K562 (cell line): ENCODE measurements around the gene OR1I1. TPM values are rescaled to one million over a fixed set of nuclear protein-coding genes. Genes with fewer than 3 reads are reported as not detected.

ENCODE experiments used
- CBX5 ChIP-seq: IDR thresholded peaks from 2 replicates; pipeline ENCODE4 v1.6.1; 2014; ENCODE audit warnings: low read depth, borderline replicate concordance
- CREM ChIP-seq: IDR thresholded peaks from 2 replicates; pipeline ENCODE4 v1.6.1; 2014; ENCODE audit warnings: antibody characterized with exemption, low read depth
- ETV1 ChIP-seq: fragments of 450-650 bp; conservative IDR thresholded peaks from 2 replicates; pipeline ENCODE4 v1.6.1; 2016; ENCODE audit warnings: missing genetic modification characterization, control low read depth, low read depth, missing compliant biosample characterization
- HNRNPL ChIP-seq: fragments of 200-400 bp; formaldehyde crosslinking; IDR thresholded peaks from 2 replicates; pipeline ENCODE4 v1.6.1; 2017; ENCODE audit warnings: low read depth, mild to moderate bottlenecking, low read length
- KAT8 ChIP-seq: fragments of 450-650 bp; IDR thresholded peaks from 2 replicates; pipeline ENCODE4 v1.6.1; 2016; ENCODE audit warnings: low read depth, mild to moderate bottlenecking
- MAFG ChIP-seq: fragments of 450-650 bp; conservative IDR thresholded peaks from 2 replicates; pipeline ENCODE4 v1.6.1; 2016; ENCODE audit warnings: missing genetic modification characterization, missing compliant biosample characterization
- NCOA4 ChIP-seq: fragments of 450-650 bp; IDR thresholded peaks from 2 replicates; pipeline ENCODE4 v1.6.1; 2018; ENCODE audit warnings: mild to moderate bottlenecking; ENCODE audit not compliant: partially characterized antibody
- NR2F6 ChIP-seq: fragments of 450-650 bp; formaldehyde crosslinking; IDR thresholded peaks from 2 replicates; pipeline ENCODE4 v1.4.0; 2020; ENCODE audit warnings: mild to moderate bottlenecking
- NR4A1 ChIP-seq, 2 experiments: fragments of 250-450 bp in 1 of 2; fragments of 450-650 bp in 1 of 2; sonication (Bioruptor Pico) in 1 of 2; IDR thresholded peaks; 2 replicates each; pipeline versions ENCODE4 v1.4.0 to v1.6.1; 2016 to 2020; ENCODE audit warnings: mild to moderate bottlenecking in 2 of 2, missing compliant biosample characterization in 1 of 2, missing genetic modification characterization in 1 of 2, moderate library complexity in 1 of 2
- RBM22 ChIP-seq: fragments of 200-400 bp; formaldehyde crosslinking; IDR thresholded peaks from 2 replicates; pipeline ENCODE4 v1.6.1; 2018; ENCODE audit warnings: low read length, low read depth; ENCODE audit not compliant: poor library complexity, severe bottlenecking
- SP2 ChIP-seq: IDR thresholded peaks from 2 replicates; pipeline ENCODE4 v1.6.1; 2011; ENCODE audit warnings: mild to moderate bottlenecking, low read depth, low read length, moderate library complexity; ENCODE audit not compliant: poor library complexity, severe bottlenecking; ENCODE audit errors: extremely low read depth
- SRSF9 ChIP-seq: fragments of 200-400 bp; formaldehyde crosslinking; IDR thresholded peaks from 2 replicates; pipeline ENCODE4 v1.6.1; 2017; ENCODE audit warnings: low read depth, low read length, borderline replicate concordance
- ZNF324 ChIP-seq: fragments of 250-450 bp; sonication (Bioruptor Pico); IDR thresholded peaks from 2 replicates; pipeline ENCODE4 v1.4.0; 2020; ENCODE audit warnings: mild to moderate bottlenecking
- ZNF785 ChIP-seq: fragments of 250-450 bp; sonication (Bioruptor Pico); IDR thresholded peaks from 2 replicates; pipeline ENCODE4 v1.4.0; 2020; ENCODE audit warnings: mild to moderate bottlenecking
- polyA plus RNA-seq, 8 experiments: library from polyadenylated mRNA; depleted of rRNA in 4 of 8; stranded (reverse) in 5 of 8; unstranded in 3 of 8; fragments of >200 nt; fragmentation: Nextera tagmentation in 2 of 8; fragmentation: Illumina TruSeq in 1 of 8; extraction: Ambion mirVana in 2 of 8; extraction: Trizol in 1 of 8; gene quantifications; 2 replicates each; pipeline versions ENCODE4 v1.2.1 to v1.2.3, GENCODE V29; 2011 to 2014; ENCODE audit warnings: inconsistent platforms in 1 of 8, missing spikeins in 1 of 8
- total RNA-seq, 7 experiments: library from RNA; depleted of rRNA in 6 of 7; stranded (reverse); fragments of >200 nt in 6 of 7; fragmentation: Illumina TruSeq in 2 of 7; extraction: Trizol in 2 of 7; gene quantifications; 2 replicates each; pipeline versions ENCODE4 v1.2.1 to v1.2.3, GENCODE V29; 2011 to 2021; ENCODE audit warnings: low replicate concordance in 1 of 7
- TF ChIP-seq, protein P1 (sequence below): sonication (generic); formaldehyde crosslinking; IDR thresholded peaks from 2 replicates; pipeline ENCODE4 v1.8.0; 2022; ENCODE audit warnings: mild to moderate bottlenecking, missing genetic modification reagents, borderline replicate concordance
- TF ChIP-seq, protein P2 (sequence below): fragments of 450-650 bp; IDR thresholded peaks from 2 replicates; pipeline ENCODE4 v1.6.1; 2016
- TF ChIP-seq, protein P3 (sequence below): IDR thresholded peaks from 2 replicates; pipeline ENCODE4 v1.6.1; 2014; ENCODE audit warnings: antibody characterized with exemption

OR1I1 gene
- total and polyA plus RNA-seq, 9 of the 15 experiments (the other 6 are each of a cell fraction or from before 2014, with no cell fraction given): not detected

DNA sequence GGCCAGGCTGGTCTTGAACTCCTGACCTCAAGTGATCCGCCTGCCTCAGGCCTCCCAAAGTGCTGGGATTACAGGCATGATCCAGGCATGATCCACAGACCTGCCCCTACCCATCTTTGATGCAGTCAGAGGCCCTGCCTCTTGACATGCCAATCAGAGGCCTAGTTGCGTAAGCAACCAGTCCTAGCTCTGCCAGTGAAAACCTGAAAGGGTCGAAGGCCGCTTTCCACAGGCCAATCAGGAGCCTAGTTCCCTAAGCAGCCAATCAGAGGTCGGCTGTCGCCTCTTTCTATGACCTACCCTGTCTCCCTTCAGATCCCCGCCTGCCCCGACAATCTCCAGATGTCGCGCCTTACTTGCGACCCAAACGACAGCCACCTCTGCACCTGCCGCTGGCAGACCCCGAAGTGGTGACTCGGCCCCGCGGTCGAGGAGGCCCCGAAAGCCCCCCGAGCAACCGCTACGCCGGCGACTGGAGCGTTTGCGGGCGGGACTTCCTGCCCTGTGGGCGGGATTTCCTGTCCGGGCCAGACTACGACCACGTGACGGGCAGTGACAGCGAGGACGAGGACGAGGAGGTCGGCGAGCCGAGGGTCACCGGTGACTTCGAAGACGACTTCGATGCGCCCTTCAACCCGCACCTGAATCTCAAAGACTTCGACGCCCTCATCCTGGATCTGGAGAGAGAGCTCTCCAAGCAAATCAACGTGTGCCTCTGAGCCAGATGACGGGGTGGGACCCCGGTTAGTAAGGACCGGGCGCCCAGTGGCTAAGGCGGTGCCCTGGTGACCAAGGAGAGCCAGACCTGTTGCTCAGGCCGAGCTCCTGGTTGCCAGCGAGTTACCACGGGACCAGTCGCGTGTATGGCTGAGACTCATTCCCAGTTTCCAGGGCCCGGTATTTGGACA is 31.5 kb downstream of the OR1I1 start (continued):
- TF ChIP-seq, protein P1, sequence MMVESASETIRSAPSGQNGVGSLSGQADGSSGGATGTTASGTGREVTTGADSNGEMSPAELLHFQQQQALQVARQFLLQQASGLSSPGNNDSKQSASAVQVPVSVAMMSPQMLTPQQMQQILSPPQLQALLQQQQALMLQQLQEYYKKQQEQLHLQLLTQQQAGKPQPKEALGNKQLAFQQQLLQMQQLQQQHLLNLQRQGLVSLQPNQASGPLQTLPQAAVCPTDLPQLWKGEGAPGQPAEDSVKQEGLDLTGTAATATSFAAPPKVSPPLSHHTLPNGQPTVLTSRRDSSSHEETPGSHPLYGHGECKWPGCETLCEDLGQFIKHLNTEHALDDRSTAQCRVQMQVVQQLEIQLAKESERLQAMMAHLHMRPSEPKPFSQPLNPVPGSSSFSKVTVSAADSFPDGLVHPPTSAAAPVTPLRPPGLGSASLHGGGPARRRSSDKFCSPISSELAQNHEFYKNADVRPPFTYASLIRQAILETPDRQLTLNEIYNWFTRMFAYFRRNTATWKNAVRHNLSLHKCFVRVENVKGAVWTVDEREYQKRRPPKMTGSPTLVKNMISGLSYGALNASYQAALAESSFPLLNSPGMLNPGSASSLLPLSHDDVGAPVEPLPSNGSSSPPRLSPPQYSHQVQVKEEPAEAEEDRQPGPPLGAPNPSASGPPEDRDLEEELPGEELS (CRISPR knock-in tag): no peak
- TF ChIP-seq, protein P2, sequence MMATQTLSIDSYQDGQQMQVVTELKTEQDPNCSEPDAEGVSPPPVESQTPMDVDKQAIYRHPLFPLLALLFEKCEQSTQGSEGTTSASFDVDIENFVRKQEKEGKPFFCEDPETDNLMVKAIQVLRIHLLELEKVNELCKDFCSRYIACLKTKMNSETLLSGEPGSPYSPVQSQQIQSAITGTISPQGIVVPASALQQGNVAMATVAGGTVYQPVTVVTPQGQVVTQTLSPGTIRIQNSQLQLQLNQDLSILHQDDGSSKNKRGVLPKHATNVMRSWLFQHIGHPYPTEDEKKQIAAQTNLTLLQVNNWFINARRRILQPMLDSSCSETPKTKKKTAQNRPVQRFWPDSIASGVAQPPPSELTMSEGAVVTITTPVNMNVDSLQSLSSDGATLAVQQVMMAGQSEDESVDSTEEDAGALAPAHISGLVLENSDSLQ: peak; percentile 61
- TF ChIP-seq ZNF324 (CRISPR knock-in tag) (no peak), SRSF9 (no peak), ETV1 (no peak), RBM22 (no peak), HNRNPL (no peak), KAT8 (no peak), MAFG (tag) (no peak), ZNF785 (CRISPR knock-in tag) (no peak), CBX5 (no peak), NR4A1 (CRISPR knock-in tag; IDR thresholded peaks at IDR 0.05) (no peak), NR4A1 (tag; IDR thresholded peaks at IDR 0.05) (no peak), CREM (no peak), NR2F6 (CRISPR knock-in tag) (no peak), SP2 (peak; percentile 23), NCOA4 (no peak)
- TF ChIP-seq, protein P3, sequence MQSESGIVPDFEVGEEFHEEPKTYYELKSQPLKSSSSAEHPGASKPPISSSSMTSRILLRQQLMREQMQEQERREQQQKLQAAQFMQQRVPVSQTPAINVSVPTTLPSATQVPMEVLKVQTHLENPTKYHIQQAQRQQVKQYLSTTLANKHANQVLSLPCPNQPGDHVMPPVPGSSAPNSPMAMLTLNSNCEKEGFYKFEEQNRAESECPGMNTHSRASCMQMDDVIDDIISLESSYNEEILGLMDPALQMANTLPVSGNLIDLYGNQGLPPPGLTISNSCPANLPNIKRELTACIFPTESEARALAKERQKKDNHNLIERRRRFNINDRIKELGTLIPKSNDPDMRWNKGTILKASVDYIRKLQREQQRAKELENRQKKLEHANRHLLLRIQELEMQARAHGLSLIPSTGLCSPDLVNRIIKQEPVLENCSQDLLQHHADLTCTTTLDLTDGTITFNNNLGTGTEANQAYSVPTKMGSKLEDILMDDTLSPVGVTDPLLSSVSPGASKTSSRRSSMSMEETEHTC: no peak
